GM19193 (cell line): ENCODE results near the gene YIPF7.

Experiments
- POLR2A ChIP-seq: IDR thresholded peaks from 4 replicates; pipeline ENCODE4 v1.6.1; 2011; ENCODE audit not compliant: insufficient read depth, insufficient read length; ENCODE audit errors: extremely low read depth

Gene YIPF7

GRCh38 chr4:44646151-44646550 is 5.3 kb downstream of the YIPF7 start:
- no peak for TF ChIP-seq POLR2A

GRCh38 chr4:44638091-44638490 is 13.3 kb downstream of the YIPF7 start:
- no peak for TF ChIP-seq POLR2A

- TF ChIP-seq POLR2A = no peak
Observed at GRCh38 chr4:44632733-44633132, 18.7 kb downstream of the YIPF7 start.

- TF ChIP-seq POLR2A = no peak
Observed at GRCh38 chr4:44632089-44632488, 19.3 kb downstream of the YIPF7 start.

GRCh38 chr4:44629280-44629866 is 22.1 kb downstream of the YIPF7 start:
- TF ChIP-seq POLR2A = no peak

- no peak for TF ChIP-seq POLR2A
Observed at GRCh38 chr4:44623676-44624075, 27.7 kb downstream of the YIPF7 start.

- TF ChIP-seq POLR2A = no peak
Observed at GRCh38 chr4:44616621-44617020, 34.8 kb downstream of the YIPF7 start.

GRCh38 chr4:44583393-44583792 is 68.0 kb downstream of the YIPF7 start:
- TF ChIP-seq POLR2A = no peak

GRCh38 chr4:44580231-44580630 is 71.2 kb downstream of the YIPF7 start:
- no peak for TF ChIP-seq POLR2A

- no peak for TF ChIP-seq POLR2A
Observed at GRCh38 chr4:44578954-44579353, 72.5 kb downstream of the YIPF7 start.
